Hematopoietic multipotent progenitor cell treated with erythropoietin and hydrocortisone succinate and interleukin-3 and kit ligand, for 8 days (in vitro differentiated cells): ENCODE results near the gene SLC16A6.
"Not testable (repeated sequence)": the region's sequence is repeated elsewhere in the genome, so short reads cannot be mapped to it uniquely, and the experiment has no call there.

Source experiments
- DNase-seq: peaks from one replicate; pipeline ENCODE4 v3.0.0-alpha.2; 2015

SLC16A6 gene

DNA sequence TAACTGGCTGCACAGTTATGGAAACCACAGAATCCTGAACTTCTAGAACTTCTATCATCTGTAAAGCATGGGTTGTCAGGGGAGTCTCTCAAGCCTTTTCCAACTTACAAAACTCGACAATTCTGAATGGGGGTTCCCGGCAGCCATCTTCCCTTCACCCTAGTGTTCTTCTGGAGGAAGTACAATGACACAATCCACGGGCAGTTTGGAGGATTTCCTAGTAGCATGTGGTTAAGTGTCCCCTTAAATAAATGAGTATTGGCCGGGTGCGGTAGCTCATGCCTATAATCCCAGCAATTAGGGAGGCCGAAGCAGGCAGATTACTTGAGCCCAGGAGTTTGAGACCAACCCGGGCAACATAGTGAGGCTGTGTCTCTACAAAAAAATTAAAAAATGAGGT lies 2.1 kb downstream of the SLC16A6 start:
- DNase-seq = no peak

DNA sequence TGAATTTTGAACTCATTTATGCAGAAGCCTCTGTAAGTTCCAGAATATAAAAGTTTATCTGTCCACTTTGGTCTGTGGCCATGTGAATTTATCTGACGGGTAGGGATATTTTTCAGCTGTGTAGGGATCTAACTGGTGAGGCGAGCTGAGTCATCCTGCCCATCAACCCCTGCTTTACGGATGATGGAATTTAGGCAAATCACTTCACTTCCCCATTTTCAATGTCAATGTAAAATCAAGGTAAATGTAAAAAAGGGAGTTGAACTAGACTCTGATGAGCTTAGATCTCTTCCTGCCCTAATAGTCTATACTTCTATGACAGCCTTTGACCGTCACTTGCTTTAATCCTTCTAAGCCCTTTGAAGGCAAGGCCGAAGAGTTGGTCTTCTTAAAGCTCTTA lies 2.6 kb downstream of the SLC16A6 start:
- no peak for DNase-seq

DNA sequence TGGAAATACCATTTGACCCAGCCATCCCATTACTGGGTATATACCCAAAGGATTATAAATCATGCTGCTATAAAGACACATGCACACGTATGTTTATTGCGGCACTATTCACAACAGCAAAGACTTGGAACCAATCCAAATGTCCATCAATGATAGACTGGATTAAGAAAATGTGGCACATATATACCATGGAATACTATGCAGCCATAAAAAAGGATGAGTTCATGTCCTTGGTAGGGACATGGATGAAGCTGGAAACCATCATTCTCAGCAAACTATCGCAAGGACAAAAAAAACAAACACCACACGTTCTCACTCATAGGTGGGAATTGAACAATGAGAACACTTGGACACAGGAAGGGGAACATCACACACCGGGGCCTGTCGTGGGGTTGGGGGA lies 9.0 kb downstream of the SLC16A6 start:
- DNase-seq = not testable (repeated sequence)

DNA sequence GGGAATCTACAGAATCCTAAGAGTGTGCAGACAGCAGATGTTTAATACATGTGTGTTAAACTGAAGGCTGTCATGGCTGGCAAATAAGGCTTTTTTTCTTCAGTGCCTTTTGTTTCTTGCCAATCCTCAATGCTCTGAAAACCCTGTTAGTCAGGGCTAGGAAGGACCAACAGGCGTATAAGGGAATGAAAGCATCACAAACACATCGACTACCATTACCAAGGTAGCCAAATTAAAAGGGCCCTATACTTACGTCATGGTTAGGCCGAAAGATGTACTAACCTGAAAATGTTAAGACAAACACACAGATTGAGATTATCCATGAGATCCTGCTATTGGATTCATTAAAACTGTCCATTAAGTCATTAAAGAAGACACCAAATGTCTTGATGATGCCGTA lies 13.1 kb downstream of the SLC16A6 start:
- DNase-seq = no peak

DNA sequence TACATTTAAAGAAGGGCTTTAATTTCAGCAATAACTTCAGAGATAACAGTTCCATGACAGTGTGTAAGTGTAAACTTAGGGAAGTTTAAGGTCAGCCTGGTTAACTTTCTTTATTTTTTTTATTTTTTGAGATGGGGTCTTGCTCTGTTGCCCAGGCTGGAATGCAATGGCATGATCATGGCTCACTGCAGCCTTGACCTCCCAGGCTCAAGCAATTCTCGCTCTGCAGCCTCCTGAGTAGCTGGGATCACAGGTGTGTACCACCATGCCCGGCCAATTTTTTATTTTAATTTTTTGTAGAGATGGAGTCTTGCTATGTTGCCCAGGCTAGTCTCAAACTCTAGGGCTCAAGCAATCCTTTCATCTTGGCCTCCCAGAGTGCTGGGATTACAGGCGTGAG lies 14.6 kb downstream of the SLC16A6 start:
- DNase-seq = not testable (repeated sequence)

DNA sequence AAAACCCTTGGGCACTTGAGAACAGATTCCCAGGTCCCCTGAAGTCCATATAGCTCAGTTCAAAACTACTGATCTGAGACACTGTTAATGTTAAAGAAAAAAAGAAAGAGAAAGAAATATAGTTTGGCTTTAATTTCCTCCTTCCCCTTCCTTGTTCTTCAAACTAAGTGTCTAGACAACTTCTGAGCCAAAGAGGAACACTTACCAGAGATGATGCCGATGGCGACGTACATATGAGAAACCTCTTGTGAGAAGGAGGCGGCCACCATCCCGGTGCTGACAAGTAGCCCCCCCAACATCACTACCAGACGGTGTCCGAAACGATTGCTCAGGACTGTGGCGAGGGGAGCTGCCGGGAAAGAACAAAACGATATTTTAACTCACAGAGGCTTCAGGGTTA lies 17.2 kb downstream of the SLC16A6 start:
- no peak for DNase-seq

DNA sequence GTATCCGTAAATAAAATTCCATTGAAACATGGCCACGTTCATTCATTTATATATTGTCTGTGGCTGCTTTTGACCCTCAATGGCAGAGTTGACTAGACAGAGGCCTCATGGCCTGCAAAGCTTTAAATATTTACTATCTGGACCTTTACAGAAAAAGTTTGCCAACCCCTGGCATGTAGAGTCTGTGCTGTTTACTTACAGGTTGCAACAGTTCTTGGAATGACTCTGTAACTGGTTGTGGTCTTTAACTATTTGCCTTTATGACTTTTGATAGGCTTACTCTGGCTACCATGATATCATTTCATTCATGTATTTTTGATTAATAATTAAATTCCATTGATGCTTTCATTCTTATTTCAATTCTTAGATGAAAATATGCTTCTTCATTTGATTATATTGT lies 25.1 kb downstream of the SLC16A6 start:
- not testable (repeated sequence) for DNase-seq

DNA sequence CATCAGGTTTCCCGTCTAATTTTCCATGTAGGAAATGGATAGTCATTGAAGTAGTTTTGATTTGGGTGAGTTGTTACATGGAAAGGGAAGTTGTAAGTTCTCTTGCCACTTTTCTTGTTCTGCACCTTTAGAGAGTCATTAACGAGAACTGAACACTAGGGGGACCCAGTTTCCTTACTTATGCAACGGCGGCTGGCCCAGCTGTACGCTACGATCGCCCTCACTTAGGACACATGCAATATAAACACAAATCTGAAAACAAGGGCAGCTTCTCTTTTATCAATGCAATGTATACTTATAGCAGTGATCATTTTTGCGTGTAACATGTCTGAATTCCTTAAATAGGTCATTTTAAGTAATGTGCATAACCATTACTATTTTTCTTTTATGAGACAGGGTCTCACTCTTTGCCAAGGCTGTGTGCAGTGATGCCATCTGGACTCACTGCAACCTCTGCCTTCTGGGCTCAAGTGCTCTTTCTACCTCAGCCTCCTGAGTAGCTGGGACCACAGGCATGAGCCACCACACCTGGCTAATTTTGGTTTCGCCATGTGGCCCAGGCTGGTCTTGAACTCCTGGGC lies 27.7 kb downstream of the SLC16A6 start:
- DNase-seq = peak; percentile 50

DNA sequence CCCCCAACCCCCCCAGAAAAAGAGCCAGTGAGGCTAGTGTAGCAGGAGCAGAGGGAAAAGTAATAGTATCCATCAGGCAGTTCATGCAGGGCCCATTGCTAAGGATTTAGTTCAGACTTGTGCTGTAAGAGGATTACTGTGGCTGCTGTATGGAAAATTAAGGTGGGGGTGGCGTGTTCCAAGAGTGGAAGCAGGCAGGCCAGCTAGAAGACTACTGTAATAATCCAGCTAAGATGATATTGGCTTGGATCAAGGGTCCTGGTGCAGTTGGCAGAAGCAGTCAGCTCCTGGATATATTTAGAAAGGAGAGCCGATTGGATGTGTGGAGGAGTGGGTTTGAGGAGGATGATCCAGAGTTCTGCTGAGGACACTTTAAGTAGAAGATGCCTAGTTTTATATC lies 28.5 kb downstream of the SLC16A6 start:
- not testable (repeated sequence) for DNase-seq

DNA sequence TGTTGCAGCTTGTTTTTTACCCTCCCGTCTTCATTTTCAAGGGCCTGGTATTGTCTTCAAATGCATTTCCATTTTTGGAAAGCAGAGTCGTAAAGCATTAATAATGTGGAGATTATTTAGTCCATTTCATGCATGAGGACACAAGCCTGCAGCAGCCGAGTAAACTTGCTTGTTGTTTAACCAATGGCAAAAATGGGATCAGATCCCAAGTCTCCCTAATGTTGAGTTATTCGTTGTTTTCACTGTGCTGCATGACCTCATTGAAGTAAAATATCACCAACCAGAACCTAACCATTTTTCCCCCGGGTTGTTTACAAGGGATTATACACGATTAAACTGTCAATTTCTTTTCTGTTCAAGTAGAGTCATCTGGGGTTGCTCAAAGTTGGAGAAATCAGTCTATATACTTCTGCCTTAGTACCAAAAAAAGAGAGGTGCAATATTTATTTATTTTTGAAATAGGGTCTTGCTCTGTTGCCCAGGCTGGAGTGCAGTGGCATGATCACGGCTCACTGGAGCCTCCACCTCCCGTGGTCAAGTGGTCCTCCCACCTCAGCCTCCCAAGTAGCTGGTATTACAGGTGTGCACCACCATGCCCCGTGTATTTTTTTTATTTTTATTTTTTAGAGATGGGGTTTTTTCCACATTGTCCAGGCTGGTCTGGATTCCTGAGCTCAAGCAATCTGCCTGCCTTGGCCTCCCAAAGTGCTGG lies 30.7 kb downstream of the SLC16A6 start:
- DNase-seq = no peak

DNA sequence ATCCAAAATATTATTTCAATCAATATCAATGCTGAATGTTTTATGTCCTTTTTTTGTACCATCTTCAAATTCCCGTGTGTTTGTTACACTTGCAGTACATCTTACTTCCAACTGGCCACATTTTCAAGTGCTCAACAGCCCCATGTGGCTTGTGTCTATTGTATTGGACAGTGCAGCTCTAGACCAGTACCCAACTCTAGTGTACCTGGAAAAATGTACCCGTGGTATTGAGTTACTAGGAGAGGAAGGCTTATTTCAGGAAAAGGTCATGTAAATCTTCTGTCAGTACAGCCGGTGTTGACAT lies 31.3 kb downstream of the SLC16A6 start:
- DNase-seq = peak; percentile 35

DNA sequence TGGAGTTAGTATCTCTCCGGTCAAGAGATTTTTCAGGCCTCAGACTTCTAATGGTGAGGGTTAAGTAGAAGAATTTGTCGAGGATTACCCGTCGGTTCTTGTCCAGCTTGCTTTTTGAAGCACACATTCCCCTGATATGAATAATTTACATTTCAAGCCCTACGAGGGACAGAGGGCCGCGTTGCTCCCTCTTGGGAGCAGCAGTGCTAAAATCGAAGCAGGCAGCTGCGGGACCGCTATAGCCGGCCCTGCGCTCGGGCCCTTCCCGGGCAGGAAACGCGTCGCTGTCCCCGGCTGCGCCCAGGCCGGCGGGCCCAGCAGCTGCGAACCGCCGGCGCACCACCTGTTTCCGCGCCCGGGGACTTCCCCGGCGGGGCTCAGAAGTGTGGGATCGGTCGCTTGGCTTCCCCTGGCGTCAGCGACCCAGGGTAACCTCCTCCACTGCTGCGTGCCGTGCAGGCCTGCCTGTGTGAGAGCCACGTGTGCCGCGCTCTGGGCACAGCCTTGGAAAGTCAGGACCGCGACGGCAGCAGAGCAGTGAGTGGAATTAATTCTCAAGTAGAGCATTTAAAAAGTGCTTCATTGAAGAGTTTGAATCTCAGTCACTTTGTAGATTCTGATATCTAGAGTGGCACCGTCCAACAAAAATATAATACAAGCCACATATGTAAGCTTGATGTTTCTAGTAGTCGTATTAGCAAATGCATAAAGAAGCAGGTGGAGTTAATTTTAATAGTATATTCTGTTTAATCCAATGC lies 31.9 kb downstream of the SLC16A6 start:
- peak; percentile 16 for DNase-seq

DNA sequence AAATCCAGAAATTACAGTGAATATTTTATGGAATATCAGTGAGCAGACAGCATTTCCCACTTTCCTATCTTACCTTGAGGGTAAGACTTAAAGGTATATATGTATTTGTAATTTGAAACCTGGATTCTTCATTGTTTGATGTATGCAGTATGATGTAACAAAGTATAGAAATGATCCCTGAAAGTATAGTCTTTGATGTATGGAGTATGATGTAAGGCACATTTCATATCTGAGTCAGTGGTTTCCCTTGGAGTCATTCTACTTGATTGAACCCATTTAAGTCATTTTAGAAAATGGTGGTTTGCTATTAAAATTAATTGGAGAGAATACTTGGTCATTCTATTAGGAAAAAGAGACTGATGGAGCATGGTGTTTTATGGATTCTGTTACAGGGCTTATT lies 33.0 kb downstream of the SLC16A6 start:
- no peak for DNase-seq

DNA sequence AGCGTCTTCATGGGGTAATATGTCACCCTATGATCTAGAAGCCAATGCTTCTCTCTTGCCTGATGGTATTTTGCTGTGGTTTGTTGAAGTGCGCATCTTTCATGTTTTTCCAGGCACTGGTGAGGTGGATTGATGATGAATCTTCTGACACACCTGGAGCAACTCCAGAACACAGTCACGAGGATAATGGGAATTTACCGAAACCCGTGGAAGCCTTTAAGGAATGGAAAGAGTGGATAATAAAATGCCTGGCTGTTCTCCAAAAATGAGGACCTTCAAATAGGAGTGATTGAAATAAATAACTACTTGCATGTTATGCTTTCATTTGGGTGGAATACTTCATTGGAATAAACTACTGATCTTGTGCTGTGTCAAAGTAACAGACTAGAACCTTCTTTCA lies 34.2 kb downstream of the SLC16A6 start:
- not testable (repeated sequence) for DNase-seq

DNA sequence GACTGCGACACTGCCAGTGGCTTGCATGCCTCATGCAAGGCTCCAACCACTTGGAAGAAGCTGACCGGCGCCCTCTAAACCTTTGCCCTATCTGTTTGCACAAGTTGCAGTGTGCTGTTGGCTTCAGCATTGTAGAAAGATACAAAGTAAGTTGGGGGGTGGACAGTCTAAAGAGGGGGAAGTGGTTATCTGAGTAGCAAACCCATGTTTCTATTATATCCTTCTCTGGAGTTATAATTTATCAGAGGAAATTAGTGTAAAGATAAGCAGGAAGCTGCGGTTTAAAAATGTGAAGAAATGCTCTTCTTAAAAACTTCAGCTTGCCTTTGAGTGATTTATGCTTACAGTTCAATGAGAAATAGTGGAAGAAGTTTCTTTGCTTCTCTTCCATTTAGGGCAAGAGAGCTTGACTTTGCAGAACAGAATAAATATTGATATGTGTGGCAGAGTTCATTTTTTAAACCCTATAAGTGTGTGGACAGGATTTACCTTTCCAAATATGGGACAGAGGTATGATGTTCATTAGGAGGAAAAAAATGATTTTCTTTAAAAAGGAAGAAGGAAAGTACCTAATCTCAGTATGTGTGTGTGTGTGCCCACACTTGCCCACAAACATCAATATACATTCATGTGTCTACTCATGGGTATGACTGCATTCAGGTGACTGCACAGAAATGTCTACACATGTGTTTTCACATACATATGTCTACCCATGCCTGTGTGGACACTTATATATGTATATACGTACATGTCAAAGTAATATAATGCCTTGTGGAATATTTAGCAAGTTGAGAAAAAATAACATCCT lies 35.0 kb downstream of the SLC16A6 start:
- peak; percentile 73 for DNase-seq

DNA sequence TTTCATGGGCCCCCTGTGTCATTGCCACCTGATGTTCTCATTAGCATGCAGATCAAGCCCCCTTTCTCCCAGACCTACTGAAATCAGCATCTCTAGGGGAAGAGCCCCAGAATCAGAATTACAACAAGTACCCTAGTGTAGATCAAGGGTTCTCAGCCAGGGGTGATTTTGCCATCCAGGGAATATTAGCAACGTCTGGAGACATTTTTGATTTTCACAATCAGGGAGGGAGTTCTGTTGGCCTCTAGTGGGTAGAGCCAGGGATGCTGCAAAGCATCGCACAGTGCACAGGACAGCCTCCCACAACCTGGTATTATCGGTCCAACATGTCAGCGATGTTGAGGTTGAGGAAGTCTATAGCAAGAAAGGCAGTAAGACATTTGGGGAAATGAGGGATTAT lies 35.8 kb downstream of the SLC16A6 start:
- DNase-seq = no peak

DNA sequence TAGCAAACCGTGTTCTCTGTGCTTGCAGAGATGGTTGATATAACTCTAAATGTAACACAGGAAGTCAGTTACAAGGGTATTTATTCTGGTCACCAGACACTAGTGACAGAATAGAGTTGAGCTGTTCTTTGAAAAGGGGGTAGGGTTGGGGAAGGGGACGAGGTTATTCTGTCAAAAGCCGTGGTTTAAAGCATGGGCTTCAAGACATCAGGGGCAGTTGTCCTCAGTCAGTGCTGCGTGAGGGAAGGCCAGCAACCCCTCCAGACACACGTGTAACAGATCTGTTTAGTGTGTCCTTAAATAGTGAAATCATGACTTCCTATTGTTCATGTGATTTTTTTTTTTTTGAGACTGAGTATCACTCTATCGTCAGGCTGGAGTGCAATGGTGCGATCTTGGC lies 37.5 kb downstream of the SLC16A6 start:
- DNase-seq = not testable (repeated sequence)

DNA sequence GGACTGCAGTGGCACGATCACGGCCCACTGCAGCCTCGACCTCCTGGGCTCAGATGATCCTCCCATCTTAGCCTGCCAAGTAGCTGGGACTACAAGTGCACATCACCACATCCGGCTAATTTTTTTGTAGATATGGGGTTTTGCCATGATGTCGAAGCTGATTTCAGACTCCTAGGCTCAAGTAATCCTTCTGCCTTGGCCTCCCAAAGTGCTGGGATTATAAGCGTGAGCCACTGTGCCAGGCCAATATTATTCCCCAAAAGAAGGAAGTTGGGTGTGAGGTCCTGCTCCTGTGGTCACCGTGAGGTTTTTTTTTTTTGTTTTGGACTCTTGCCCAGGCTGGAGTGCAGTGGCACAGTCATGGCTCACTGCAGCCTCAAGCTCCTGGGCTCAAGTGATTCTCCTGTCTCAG lies 41.6 kb downstream of the SLC16A6 start:
- peak; percentile 73 for DNase-seq

DNA sequence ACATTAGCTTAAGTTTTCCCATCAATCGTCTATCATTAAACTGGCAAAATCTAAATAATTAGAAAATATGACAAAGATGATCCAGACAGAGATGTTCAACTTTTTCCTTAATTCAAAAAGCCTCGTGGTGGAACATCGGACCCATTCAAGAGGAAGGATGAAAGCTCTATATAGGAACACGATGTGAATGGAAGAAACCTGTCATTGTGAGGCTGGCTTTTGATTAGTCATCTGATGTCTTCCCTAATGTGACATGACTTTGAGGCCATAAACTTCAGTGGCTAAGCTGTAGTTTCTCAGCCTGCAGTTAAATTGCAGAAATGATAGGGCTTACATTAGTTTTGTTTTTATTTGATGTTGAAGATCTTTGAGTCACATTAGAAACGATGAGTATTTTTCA lies 42.0 kb downstream of the SLC16A6 start:
- DNase-seq = peak; percentile 40

DNA sequence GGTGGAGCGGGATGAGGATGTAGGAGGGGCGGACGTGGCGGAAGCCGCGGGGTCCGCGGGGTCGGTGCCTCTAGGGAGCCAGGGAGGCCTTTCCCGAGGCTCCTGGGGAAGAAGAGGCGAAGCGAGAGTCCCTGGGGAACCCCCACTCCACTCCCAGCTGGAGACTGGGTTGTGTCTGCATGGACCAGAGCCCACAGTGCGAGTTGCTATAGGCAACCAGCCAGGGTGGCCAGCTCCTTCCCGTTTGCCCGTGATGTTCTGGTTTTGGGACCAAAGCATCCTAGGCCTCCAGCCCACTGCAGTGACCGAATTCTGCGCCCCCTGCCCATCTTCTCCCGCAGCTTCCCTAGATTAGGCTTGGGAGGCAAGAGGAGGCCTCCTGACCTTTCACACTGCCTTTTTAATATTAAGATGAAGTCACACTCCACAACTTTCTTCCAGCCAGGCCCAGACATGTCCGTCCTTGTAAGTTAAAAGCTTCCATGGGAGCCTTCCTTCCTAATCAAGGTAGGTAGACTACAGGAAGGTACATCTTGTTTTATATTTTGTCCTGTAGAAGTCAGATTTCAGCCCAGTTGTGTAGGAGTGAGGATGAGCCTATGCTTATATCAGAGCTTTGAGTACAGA lies 42.6 kb downstream of the SLC16A6 start:
- DNase-seq = peak; percentile 36

DNA sequence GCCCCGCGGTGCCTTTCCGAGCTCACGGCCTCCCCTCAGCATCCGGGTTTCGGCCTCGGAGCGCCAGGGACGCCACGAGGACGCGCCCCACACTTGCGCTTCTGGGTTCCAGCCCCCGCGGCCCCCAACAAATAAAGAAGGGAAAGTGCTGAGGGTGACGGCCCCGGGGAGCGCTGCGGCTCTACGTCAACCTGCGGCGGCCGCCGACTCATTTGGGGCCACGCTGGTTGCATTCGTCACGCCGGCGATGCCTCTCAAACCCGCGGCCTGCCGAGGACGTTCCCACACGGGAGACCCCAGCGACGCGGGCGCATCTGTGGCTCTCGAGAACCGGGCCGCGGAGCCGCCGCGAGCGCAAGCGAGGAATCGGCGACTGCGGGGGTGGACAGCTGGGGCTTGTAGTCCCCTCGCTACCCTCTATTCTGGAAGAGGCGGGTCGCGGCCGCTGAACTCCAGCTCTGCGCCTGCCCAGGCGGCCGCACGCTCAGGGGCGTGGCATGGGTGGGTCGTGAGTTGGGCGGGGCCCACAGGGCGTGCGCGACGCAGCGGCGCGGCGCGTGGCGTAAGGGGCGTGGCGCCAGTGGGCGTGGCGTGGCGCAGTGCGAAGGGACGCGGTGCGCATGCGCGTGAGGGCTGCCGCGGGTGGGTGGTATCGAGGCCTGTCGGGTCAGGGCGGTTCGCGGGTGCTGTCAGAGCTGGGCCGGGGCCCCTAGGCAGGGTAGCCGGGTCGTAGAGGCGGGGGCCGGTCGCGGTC lies 43.3 kb downstream of the SLC16A6 start, which contains the start of gene AMZ2:
Gene AMZ2 (plus strand): TSS at position 599 of the 754 bp plus-strand sequence. CDS start 2,145 bp downstream, outside the sequence.
- DNase-seq = peak; percentile 88
